GM12878 (cell line): ENCODE results near the gene PSMB7.

Experiments
- CBFB ChIP-seq: IDR thresholded peaks from 2 replicates; pipeline ENCODE4 v1.6.1; 2016; ENCODE audit warnings: antibody characterized with exemption, low read depth
- CTCF ChIP-seq, 3 experiments: IDR thresholded peaks in 2 of 3; conservative IDR thresholded peaks in 1 of 3; 2 replicates each; pipeline ENCODE4 v1.5.1; 2011; ENCODE audit warnings: low read depth in 3 of 3, low read length in 3 of 3, mild to moderate bottlenecking in 3 of 3, control low read depth in 2 of 3, moderate library complexity in 2 of 3, inconsistent platforms in 1 of 3, mixed read lengths in 1 of 3; ENCODE audit not compliant: control insufficient read depth in 2 of 3, insufficient read depth in 1 of 3; ENCODE audit errors: extremely low read depth in 1 of 3
- EED ChIP-seq: sonication (generic); IDR thresholded peaks from 2 replicates; pipeline ENCODE4 v1.6.1; 2016; ENCODE audit warnings: antibody characterized with exemption, low read depth
- EP300 ChIP-seq, 2 experiments: fragments of 150-350 bp in 1 of 2; IDR thresholded peaks; 2 replicates each; pipeline ENCODE4 v1.6.1; 2011 to 2012; ENCODE audit warnings: low read depth in 2 of 2, low read length in 2 of 2, borderline replicate concordance in 1 of 2, improper control_type of control experiment in 1 of 2, inconsistent platforms in 1 of 2; ENCODE audit not compliant: control insufficient read depth in 1 of 2
- ESRRA ChIP-seq: IDR thresholded peaks from 2 replicates; pipeline ENCODE4 v1.6.1; 2012; ENCODE audit warnings: mild to moderate bottlenecking, low read length, improper control_type of control experiment
- EZH2 ChIP-seq: IDR thresholded peaks from 2 replicates; pipeline ENCODE4 v1.6.1; 2012; ENCODE audit warnings: low read depth, mild to moderate bottlenecking, control low read depth, inconsistent platforms, low read length, borderline replicate concordance; ENCODE audit not compliant: control insufficient read depth
- LARP7 ChIP-seq: fragments of 450-650 bp; IDR thresholded peaks from 2 replicates; pipeline ENCODE4 v1.6.1; 2017; ENCODE audit warnings: mild to moderate bottlenecking
- MEF2A ChIP-seq: IDR thresholded peaks from 2 replicates; pipeline ENCODE4 v1.6.1; 2011; ENCODE audit warnings: low read depth, mild to moderate bottlenecking, low read length, moderate library complexity; ENCODE audit not compliant: insufficient read depth
- MXI1 ChIP-seq: fragments of 150-350 bp; IDR thresholded peaks from 2 replicates; pipeline ENCODE4 v1.6.1; 2011; ENCODE audit warnings: low read depth, mild to moderate bottlenecking, inconsistent platforms, low read length, improper control_type of control experiment
- POLR2AphosphoS5 ChIP-seq: IDR thresholded peaks from 2 replicates; pipeline ENCODE4 v1.6.1; 2011; ENCODE audit warnings: mild to moderate bottlenecking, low read length, inconsistent platforms
- SIN3A ChIP-seq: IDR thresholded peaks from 2 replicates; pipeline ENCODE4 v1.6.1; 2012; ENCODE audit warnings: low read depth, low read length, improper control_type of control experiment
- ZNF274 ChIP-seq: IDR thresholded peaks from one replicate; pipeline ENCODE4 v1.8.0; 2011; ENCODE audit not compliant: insufficient read length, insufficient read depth
- ZSCAN29 ChIP-seq: fragments of 450-650 bp; IDR thresholded peaks from 2 replicates; pipeline ENCODE4 v1.6.1; 2017; ENCODE audit warnings: mild to moderate bottlenecking, moderate library complexity
- TF ChIP-seq, protein P1 (sequence below): IDR thresholded peaks from 2 replicates; pipeline ENCODE4 v1.6.1; 2011; ENCODE audit warnings: mild to moderate bottlenecking, low read depth, low read length, moderate library complexity; ENCODE audit not compliant: insufficient replicate concordance

DNA sequence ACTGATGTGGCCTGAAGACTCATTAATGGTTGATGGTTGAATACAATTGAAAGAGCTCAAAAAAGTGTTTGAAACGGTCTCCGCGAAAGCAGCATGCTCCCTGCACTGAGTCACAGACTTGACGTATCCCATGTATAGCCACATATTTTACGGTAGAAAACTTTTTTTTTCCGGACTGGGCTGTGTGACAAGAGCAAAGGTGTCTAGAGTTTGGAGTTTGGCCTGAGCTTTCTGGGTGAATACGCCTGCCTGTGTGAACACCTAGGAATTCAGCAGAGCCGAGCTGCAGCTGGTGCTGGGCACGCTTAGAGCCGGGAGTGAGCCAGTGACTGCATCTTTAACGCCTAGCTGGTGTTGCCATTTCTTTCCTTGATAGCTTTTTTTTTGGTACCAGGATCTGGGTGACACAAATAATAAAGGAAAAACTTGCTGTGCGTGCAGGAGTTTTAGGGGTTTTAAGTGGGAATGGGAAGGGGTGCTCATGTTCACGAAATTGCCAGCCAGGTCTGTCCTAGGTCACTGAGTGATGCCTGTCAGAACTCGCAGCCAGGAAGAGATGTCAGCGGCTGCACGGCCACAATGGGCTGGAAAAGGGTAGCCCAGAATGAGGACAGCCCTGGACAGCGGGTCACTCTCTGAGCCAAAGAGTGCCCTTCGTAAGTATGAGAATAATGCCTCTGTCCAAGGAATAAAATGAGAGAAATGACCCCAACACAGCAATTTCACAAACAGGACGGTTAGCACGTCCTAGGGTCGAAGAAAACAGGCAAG lies 51.7 kb downstream of the PSMB7 start:
- TF ChIP-seq ESRRA (no peak), SIN3A (no peak), CTCF (IDR thresholded peaks at IDR 0.05 in 2 of 3, conservative IDR thresholded peaks at IDR 0.05 in 1 of 3; ENCODE audit: control insufficient read depth in 2 of 3, extremely low read depth in 1 of 3, insufficient read depth in 1 of 3, low read depth in 3 of 3, low read length in 3 of 3) (no peak), LARP7 (no peak), CBFB (no peak), MXI1 (no peak), POLR2AphosphoS5 (no peak), ZSCAN29 (no peak), EED (no peak), ZNF274 (no peak), EP300 (IDR thresholded peaks at IDR 0.05; ENCODE audit: borderline replicate concordance in 1 of 2, control insufficient read depth in 1 of 2, low read depth in 2 of 2, low read length in 2 of 2) (no peak), MEF2A (no peak), EZH2 (no peak)
- TF ChIP-seq, protein P1, sequence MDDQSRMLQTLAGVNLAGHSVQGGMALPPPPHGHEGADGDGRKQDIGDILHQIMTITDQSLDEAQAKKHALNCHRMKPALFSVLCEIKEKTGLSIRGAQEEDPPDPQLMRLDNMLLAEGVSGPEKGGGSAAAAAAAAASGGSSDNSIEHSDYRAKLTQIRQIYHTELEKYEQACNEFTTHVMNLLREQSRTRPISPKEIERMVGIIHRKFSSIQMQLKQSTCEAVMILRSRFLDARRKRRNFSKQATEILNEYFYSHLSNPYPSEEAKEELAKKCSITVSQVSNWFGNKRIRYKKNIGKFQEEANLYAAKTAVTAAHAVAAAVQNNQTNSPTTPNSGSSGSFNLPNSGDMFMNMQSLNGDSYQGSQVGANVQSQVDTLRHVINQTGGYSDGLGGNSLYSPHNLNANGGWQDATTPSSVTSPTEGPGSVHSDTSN, result no peak
